ENCODE results near the gene PRR19. TPM values are rescaled to one million over a fixed set of nuclear protein-coding genes. Genes with fewer than 3 reads are reported as not detected.

PRR19 gene
- total RNA-seq, 1 experiment from 2014 or later = 3.2 TPM

DNA sequence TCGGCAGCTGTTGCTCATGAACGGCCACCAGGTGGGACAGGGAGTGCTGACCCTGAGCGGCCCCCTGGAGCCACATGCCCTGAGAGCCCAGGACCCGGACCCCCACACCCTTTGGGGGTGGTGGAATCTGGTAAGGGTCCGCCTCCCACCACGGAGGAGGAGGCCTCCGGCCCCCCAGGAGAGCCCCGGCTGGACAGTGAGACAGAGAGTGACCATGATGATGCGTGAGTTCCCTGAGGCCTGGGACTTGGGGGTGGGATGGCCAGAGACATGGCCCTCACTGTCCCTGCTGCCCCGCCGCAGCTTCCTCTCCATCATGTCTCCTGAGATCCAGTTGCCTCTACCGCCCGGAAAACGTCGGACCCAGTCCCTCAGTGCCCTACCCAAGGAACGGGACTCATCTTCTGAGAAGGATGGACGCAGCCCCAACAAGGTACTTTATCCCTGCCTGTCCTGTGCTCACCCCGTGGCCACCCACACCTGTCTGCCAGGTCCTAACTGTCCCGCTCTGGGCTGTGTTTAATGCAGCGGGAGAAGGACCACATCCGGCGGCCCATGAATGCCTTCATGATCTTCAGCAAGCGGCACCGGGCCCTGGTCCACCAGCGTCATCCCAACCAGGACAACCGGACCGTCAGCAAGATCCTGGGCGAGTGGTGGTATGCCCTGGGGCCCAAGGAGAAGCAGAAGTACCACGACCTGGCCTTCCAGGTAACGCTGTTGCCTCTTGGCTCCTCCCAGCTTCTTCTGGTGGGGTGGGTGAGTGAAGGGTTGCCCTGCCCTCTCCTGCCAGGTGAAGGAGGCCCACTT lies 14.7 kb upstream of the PRR19 start:
- Mint-ChIP-seq H3K4me1 (peaks cover 19 to 39% of the 10 kb centered on the region in 2 experiments), H3K4me3 (no peak overlapping the region), H3K36me3 (ENCODE audit: insufficient read depth in 1 of 3, low read depth in 3 of 3) (peaks cover 18 to 46% (median 44%) of the 10 kb centered on the region in 3 experiments), H3K27ac (peak overlapping the region in 1 of 3 experiments; percentile 54; a peak in 1 of 7 replicates), H3K27me3 (ENCODE audit: low read depth) (no peaks in the 10 kb centered on the region; the same call in 1 of the 2 replicates), H3K9me3 (no peaks in the 10 kb centered on the region)
- no peak for TF ChIP-seq CTCF (conservative IDR thresholded peaks at IDR 0.05)
- Histone ChIP-seq H3T11ph (ENCODE audit: low read length) (no peak overlapping the region), H2BK120ac (ENCODE audit: low read depth, low read length, poor library complexity, severe bottlenecking) (no peak overlapping the region), H2BK20ac (ENCODE audit: low read depth, low read length, poor library complexity, severe bottlenecking) (no peak overlapping the region), H3K9me3 (ENCODE audit: control insufficient read depth, low read depth, low read length) (no peaks in the 10 kb centered on the region), H3K79me1 (ENCODE audit: insufficient read depth, low read depth, low read length, poor library complexity, severe bottlenecking) (peaks cover 11% of the 10 kb centered on the region), H3K23me2 (ENCODE audit: insufficient read length, low read depth, low read length, poor library complexity, severe bottlenecking) (peaks cover 11% of the 10 kb centered on the region), H4K91ac (ENCODE audit: insufficient read length, low read depth, low read length) (no peak overlapping the region), H2BK5ac (ENCODE audit: insufficient read length, low read length) (no peak overlapping the region), H3K27ac (ENCODE audit: insufficient read length, low read depth, low read length) (no peak overlapping the region), H3K18ac (ENCODE audit: insufficient read length, low read depth, low read length) (no peak overlapping the region), H3K14ac (ENCODE audit: insufficient read depth, low read length) (no peak overlapping the region), H3K4me2 (ENCODE audit: insufficient read depth, insufficient read length, low read length) (no peak overlapping the region), H3K9ac (ENCODE audit: extremely low read depth, insufficient read length, low read length) (no peak overlapping the region), H2AFZ (ENCODE audit: low read length) (no peak overlapping the region), H3K79me2 (ENCODE audit: insufficient read depth, low read length) (peaks cover 3% of the 10 kb centered on the region; the same call in 1 of the 2 replicates), H3K56ac (ENCODE audit: insufficient read length, low read depth, low read length) (no peak overlapping the region), H3K4me1 (ENCODE audit: insufficient read depth, low read length) (peaks cover 7% of the 10 kb centered on the region; the same call in 1 of the 2 replicates), H3K4ac (ENCODE audit: low read depth, low read length) (no peak overlapping the region), H2BK15ac (ENCODE audit: low read depth, low read length) (no peak overlapping the region), H2AK5ac (ENCODE audit: insufficient read length, low read length) (no peak overlapping the region), H2BK12ac (ENCODE audit: insufficient read length, low read depth, low read length) (no peak overlapping the region), H4K20me1 (ENCODE audit: control insufficient read depth, insufficient read depth, insufficient read length) (peaks cover 3% of the 10 kb centered on the region), H4K8ac (replicated peaks; ENCODE audit: insufficient read length, low read depth, low read length) (no peak overlapping the region), H4K5ac (ENCODE audit: insufficient read length, low read depth, low read length) (no peak overlapping the region), H3K23ac (ENCODE audit: insufficient read length, low read depth, low read length) (no peak overlapping the region), H3K27me3 (ENCODE audit: insufficient read depth, low read length) (no peaks in the 10 kb centered on the region)
- WGBS (ENCODE audit: extremely low coverage, insufficient read length, low lambda C conversion rate) = no CpG with 5 or more reads among the region's 30 CpGs
- DNase-seq = peak; percentile 33
